Measurements from ENCODE around the gene N4BP2.
"Not testable (repeated sequence)": the region's sequence is repeated elsewhere in the genome, so short reads cannot be mapped to it uniquely, and the experiment has no call there.

Gene N4BP2

DNA sequence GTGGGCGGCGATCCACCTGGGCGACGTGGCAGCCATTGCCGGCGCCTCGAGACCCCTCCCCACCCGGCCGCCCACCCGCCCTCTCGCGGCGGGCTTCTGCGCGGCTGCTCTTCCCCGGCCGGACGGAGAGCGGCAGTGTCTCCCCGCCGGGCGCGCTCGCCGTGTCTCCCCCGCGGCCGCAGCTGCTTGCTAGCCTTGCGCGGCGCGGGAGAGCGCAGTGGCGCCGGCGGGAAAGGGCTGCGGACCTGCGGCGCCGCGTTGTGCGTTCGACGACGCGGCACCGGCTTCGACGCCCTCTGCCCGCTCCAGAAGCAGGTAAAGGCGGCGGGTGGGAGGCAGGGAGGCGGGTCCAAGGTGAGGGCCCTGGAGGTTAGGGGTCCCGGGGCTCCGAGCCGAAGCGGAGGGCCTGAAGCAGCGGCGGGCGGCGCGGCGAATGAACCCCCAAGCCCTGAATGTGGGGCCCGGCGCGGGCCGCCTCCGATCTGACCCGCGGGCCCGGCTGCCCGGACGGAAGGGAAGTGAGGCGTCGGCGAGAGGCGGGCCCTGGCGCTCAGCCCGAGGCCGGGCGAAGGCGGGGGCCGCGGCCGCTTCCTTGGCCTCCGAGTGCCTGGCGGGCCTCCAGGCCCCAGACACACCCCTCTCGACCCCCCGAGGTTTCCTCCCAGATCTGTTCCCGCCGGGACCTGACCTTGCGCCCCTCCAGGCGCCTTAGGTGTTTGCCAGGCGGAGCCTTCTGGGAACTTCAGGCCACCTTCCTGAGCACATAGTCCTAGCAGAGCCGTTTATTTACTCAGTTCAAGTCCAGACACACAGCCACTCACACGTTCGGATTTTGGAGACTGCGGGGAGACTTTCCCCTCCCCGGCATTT, at the start of gene N4BP2:
TSS of gene N4BP2 (plus strand) at position 135 of the 870 bp plus-strand sequence. CDS start 40,491 bp downstream, outside the sequence.
- POLR2A ChIA-PET, result interaction anchor here (0.5 to 1.7 kb wide), 7 partner anchors 15 to 418 kb away, joined by 3 to 5 read pairs (median 4); partner anchors contain the start of genes SMIM14 and UBE2K
- TF ChIP-seq, protein P1, sequence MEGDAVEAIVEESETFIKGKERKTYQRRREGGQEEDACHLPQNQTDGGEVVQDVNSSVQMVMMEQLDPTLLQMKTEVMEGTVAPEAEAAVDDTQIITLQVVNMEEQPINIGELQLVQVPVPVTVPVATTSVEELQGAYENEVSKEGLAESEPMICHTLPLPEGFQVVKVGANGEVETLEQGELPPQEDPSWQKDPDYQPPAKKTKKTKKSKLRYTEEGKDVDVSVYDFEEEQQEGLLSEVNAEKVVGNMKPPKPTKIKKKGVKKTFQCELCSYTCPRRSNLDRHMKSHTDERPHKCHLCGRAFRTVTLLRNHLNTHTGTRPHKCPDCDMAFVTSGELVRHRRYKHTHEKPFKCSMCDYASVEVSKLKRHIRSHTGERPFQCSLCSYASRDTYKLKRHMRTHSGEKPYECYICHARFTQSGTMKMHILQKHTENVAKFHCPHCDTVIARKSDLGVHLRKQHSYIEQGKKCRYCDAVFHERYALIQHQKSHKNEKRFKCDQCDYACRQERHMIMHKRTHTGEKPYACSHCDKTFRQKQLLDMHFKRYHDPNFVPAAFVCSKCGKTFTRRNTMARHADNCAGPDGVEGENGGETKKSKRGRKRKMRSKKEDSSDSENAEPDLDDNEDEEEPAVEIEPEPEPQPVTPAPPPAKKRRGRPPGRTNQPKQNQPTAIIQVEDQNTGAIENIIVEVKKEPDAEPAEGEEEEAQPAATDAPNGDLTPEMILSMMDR (IDR thresholded peaks at IDR 0.05; ENCODE audit: insufficient read depth, low read length, missing control alignments), result peak; percentile 88
- no peak for DNase-seq (ENCODE audit: low read depth, low spot score)
- peak within 1 kb of the TSS; percentile 80 for H3K4me3 ChIP-seq (ENCODE audit: low read depth, low read length)
- CTCF ChIA-PET, result interaction anchor here (0.9 to 3.8 kb wide), 16 partner anchors 10 to 663 kb away, joined by 3 to 25 read pairs (median 6); no protein-coding TSS in a partner anchor

DNA sequence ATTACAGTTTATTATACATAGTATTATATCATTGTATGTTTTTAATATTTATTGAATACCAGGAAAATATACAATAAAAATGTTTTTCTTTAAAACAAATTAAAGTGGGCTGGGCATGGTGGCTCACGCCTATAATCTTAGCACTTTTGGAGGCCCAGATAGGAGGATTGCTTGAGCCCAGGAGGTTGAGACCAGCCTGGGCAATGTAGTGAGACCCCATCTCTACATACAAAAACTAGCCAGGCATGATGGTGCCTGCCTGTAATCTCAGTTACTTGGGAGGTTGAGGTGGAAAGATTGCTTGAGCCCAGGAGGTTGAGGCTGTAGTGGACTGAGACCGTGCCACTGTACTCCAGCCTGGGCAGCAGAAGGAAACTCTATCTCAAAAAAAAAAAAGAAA, 40.6 kb upstream of the N4BP2 start:
- DNase-seq (ENCODE audit: low read depth, low spot score), result no peak
- TF ChIP-seq, protein P1 (IDR thresholded peaks at IDR 0.05; ENCODE audit: insufficient read depth, low read length, missing control alignments), result no peak
- POLR2A ChIA-PET, result no interaction called here
- no peak overlapping the region for H3K4me3 ChIP-seq (ENCODE audit: low read depth, low read length)
- CTCF ChIA-PET, result no interaction called here

- no peak for DNase-seq (ENCODE audit: low read depth, low spot score)
- POLR2A ChIA-PET, result no interaction called here
- H3K4me3 ChIP-seq (ENCODE audit: low read depth, low read length), result no peak overlapping the region
- TF ChIP-seq, protein P1 (IDR thresholded peaks at IDR 0.05; ENCODE audit: insufficient read depth, low read length, missing control alignments), result no peak
- CTCF ChIA-PET, result no interaction called here
Measured at GRCh38 chr4:40020221-40020620, 36.4 kb upstream of the N4BP2 start.

GRCh38 chr4:40021116-40021515, 35.5 kb upstream of the N4BP2 start:
- DNase-seq (ENCODE audit: low read depth, low spot score); H3K4me3 ChIP-seq (ENCODE audit: low read depth, low read length); CTCF ChIA-PET; POLR2A ChIA-PET: not testable (repeated sequence)

DNA sequence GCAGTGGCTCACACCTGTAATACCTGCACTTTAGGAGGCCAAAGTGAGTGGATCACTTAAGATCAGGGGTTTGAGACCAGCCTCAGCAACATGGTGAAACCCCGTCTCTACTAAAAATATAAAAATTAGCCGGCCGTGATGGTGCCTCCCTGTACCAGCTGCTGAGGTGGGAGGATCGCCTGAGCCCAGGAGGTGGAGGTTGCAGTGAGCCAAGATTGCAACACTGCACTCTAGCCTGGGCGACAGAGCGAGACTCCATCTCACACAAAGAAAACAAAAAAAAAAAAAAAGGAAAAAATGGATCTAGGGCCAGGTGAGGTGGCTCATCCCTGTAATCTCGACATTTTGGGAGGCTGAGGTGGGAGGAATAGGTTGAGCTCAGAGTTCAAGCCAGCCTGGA, 32.6 kb upstream of the N4BP2 start:
- H3K4me3 ChIP-seq (ENCODE audit: low read depth, low read length); CTCF ChIA-PET; POLR2A ChIA-PET; DNase-seq (ENCODE audit: low read depth, low spot score): not testable (repeated sequence)

DNA sequence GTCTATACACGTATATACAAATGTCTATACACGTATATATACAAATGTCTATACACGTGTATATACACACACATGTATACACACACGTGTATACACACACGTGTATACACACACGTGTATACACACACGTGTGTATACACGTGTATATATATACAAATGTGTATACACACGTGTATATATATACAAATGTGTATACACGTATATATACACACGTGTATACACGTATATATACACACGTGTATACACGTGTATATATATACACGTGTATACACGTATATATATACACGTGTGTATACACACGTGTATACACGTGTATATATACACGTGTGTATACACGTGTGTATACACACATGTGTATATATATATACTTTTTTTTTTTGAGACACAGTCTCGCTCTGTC, 23.9 kb upstream of the N4BP2 start:
- TF ChIP-seq, protein P1 (IDR thresholded peaks at IDR 0.05; ENCODE audit: insufficient read depth, low read length, missing control alignments), result no peak
- ChIA-PET CTCF (interaction anchor here (1.2 kb wide), 1 partner anchor 15 kb away, joined by 3 read pairs; no protein-coding TSS in a partner anchor), POLR2A (no interaction called here)
- DNase-seq (ENCODE audit: low read depth, low spot score), result no peak
- H3K4me3 ChIP-seq (ENCODE audit: low read depth, low read length), result no peak overlapping the region

DNA sequence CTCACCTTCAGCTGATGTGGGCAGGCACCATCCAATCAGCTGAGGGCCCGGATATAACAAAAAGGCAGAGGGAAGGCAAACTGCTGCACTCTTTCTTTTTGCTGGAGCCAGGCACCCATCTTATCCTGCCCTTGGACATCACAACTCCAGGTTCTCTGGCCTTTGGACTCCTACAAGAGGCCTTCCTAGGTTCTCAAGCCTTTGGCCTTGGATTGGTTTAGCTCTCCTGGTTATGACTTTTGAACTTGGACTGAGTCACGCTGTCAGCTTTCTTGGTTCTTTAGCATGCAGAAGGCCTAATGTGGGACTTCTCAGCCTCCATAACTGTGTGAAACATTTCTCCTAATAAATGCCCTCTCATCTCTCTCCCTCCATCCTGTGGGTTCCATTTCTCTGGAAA, 23.0 kb upstream of the N4BP2 start:
- TF ChIP-seq, protein P1 (IDR thresholded peaks at IDR 0.05; ENCODE audit: insufficient read depth, low read length, missing control alignments), result no peak
- CTCF ChIA-PET, result interaction anchor here (1.2 kb wide), 1 partner anchor 16 kb away, joined by 3 read pairs; no protein-coding TSS in a partner anchor
- H3K4me3 ChIP-seq (ENCODE audit: low read depth, low read length), result no peak overlapping the region
- no peak for DNase-seq (ENCODE audit: low read depth, low spot score)
- POLR2A ChIA-PET, result no interaction called here
